ENCODE measurements around the gene PGPEP1.

The PGPEP1 gene

DNA sequence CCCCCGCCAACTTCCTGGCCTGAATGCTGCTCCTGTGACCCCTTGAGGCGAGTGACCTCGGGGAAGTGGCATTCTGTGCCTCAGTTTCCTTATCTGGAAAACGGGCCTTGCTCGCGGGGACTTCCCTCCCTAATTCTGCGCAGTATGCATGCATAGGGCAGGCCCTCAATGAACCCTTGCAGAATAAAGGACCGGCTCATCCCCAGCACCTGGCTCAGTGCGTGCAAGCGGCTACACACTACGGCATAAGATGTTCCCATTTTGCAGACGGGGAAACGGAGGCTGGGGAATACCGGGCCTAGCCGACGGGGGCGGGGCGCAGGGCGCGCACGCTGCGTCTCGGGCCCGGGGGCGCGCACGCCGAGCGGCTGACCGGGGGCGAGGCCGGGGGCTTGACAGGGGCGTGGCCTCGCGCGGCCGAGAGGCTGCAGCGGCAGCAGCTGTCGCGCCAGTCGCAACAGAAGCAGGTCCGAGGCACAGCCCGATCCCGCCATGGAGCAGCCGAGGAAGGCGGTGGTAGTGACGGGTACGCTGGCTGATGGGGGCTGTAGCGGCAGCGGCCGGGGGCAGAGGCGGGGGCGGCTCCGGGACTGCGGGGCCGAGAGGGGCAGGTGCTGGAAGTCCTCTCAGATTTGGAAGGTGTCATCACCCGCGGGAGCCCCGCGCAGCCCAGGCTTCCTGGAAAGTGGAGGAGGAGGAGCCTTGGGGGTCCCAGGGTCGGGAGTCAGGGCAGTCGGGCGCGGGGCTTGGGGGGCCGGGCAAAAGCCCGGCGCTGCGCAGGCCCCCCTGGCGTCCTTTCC is at the start of gene PGPEP1:
Gene PGPEP1 (plus strand): TSS at position 409 of the 800 bp plus-strand sequence. CDS start 84 bp downstream, at position 493.
- DNase-seq = peak; percentile 64

- DNase-seq = peak; percentile 44
These were observed 49.3 kb upstream of the PGPEP1 start for GRCh38 chr19:18291019-18291524.

DNA sequence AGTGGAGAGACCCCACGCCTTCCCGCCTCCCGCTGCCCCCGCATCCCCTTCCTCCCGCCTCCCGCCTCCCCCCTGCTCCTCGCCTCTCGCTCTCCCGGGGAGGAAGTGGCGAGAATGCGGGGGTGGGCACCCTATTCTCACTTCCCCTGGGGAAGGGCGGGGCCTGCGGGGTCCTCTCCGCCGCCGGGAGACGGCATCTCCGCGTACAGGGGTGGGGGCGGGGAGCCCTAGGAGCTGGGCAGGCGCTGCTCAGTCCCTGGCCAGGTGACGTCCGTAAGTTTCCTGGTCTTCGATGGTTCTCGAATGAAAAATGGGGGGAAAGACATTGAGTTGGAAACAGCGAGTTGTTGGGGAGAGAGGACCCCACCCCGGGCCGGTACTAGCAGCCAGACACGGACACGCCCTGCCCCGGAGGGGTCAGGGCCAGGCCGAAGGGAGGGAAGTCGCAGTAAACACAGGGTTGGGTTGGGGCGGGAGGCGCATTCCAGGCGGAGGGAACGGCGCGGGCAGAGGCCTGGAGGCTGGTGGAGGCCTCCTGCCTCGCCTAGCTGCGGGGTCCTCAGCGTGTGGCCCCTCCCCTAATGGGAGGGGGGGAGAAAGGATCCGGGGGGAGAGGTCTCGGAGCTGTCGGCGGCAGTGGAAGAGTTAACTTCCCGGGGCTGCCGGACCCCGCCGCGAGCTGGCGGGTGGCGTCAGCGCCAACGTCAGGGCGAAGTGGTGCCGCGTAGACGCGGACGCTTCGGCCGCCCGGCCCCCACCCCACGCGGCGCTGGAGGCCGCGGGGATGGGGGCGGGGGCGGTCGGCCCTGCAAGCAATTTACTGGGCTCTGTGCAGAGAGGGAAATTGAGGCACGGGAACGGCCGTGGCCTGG is 48.6 kb upstream of the PGPEP1 start:
- DNase-seq = peak; percentile 74

- no peak for DNase-seq
These were observed 48.0 kb upstream of the PGPEP1 start for GRCh38 chr19:18292462-18292809.

GRCh38 chr19:18292810-18293641 is 47.4 kb upstream of the PGPEP1 start:
- DNase-seq = peak; percentile 92

DNA sequence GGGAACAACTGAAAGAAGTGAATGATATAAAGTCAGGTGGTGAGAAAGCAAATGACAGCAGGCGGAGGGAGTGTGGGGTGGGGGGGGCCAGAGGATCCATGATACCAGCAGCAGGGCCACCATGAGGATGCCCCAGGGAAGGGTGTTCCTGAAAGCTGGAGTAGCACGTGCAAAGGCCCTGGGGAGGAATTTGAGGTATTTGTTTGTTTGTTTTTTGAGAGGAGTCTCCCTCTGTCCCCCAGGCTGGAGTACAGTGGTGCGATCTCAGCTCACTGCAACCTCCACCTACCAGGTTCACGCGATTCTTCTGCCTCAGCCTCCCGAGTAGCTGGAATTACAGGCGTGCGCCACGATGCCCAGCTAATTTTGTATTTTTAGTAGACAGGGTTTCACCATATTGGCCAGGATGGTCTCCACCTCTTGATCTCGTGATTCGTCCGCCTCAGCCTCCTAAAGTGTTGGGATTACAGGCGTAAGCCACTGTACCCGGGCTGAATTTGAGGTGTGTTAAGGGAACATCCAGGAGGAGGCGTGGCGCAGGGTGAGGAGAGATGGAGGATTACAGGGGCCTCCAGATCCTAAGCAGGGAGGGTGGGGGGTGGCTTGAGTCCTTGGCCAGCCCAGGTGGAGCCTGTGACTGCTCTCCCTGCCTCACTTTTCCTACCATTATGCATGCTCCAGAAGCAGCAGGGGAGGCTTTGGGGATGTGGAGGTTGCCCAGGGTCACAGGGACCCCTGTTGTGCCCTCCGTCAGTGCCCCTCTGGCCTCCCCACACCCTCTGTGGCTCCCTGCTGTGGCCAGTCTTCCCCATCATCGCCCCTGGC is 46.5 kb upstream of the PGPEP1 start:
- DNase-seq = no peak

DNA sequence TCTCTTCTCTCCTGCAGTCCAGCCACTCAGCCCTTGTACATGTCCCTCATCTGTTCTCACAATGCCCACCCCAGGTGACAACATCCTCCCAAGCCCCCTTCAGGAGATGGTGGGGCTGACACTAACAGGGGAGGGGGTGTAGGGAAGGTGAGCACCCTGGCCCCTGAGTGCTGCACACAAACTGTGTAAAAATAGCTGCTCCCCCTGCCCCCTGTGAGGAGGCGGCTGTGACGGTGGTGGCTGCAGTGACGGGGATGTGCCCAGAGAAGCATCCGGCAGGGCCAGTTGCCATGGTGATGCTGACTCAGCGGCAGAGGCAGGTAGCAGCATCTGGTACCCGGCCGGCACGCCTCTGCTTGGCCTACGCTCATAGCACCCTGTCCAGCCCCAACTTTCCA is 45.9 kb upstream of the PGPEP1 start:
- no peak for DNase-seq

GRCh38 chr19:18295034-18295451 is 45.4 kb upstream of the PGPEP1 start:
- no peak for DNase-seq

DNA sequence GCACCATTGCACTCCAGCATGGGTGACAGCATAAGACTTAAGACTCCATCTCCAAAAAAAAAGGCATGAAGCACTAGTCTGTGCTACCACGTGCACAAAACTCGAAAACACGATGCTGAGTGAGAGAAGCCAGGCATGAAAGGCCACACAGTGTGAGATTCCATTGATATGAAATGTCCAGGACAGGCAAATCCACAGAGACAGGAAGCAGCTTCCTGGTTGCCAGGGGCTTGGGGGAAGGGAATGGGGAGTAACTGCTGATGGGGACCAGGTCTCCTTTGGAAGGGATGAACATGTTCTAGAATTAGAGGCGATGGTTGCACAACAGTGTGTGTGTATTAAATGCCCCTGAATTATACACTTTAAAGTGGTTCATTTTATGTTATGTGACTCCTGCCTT is 43.1 kb upstream of the PGPEP1 start:
- DNase-seq = no peak

- no peak for DNase-seq
These were observed 41.8 kb upstream of the PGPEP1 start for GRCh38 chr19:18298601-18299000.

DNA sequence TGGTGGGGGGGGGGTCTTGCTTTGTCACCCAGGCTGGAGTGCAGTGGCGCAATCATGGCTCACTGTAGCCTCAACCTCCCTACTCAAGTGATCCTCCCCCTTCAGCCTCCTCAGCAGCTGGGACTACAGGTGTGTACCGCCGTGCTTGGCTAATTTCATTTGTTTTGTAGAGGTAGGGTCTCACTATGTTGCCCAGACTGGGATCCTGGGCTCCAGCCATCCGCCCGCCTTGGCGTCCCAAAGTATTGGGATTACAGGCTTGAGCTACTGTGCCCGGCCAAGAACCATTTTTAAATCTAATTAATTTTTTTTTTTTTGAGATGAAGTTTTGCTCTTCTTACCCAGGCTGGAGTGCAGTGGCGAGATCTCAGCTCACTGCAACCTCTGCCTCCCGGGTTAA is 40.7 kb upstream of the PGPEP1 start:
- DNase-seq = no peak

GRCh38 chr19:18300930-18301717 is 39.3 kb upstream of the PGPEP1 start:
- DNase-seq = peak; percentile 6

DNA sequence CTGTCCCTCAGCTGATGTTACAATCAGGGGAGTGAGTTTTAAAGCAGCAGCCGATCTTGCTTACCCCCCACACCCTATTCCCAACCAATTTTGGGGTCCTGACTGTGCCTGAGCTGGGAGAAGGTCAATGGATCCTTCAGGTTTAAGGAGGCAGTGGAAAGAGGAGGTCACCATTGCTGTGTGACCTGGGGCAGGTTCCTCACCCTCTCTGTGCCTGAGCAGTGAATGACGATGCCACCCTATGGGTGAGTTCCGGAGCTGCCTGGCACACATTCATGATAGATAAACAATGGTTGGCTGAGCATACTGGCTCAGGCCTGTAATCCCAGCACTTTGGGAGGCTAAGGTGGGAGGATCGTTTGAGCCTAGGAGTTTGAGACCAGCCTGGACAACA is 38.7 kb upstream of the PGPEP1 start:
- peak; percentile 9 for DNase-seq

DNA sequence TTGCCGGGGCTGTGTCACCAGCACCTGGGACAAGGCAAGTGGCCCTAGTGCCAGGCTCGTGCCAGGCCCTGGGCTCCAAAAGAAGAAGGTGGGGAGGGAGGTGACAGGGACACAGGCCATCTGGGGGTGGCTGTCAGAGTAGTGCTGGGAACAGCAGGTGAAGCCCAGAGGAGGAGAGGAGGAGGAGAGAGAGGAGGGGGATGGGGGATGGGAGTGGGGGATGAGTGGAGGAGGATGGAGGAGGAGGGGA is 36.3 kb upstream of the PGPEP1 start:
- no peak for DNase-seq

DNA sequence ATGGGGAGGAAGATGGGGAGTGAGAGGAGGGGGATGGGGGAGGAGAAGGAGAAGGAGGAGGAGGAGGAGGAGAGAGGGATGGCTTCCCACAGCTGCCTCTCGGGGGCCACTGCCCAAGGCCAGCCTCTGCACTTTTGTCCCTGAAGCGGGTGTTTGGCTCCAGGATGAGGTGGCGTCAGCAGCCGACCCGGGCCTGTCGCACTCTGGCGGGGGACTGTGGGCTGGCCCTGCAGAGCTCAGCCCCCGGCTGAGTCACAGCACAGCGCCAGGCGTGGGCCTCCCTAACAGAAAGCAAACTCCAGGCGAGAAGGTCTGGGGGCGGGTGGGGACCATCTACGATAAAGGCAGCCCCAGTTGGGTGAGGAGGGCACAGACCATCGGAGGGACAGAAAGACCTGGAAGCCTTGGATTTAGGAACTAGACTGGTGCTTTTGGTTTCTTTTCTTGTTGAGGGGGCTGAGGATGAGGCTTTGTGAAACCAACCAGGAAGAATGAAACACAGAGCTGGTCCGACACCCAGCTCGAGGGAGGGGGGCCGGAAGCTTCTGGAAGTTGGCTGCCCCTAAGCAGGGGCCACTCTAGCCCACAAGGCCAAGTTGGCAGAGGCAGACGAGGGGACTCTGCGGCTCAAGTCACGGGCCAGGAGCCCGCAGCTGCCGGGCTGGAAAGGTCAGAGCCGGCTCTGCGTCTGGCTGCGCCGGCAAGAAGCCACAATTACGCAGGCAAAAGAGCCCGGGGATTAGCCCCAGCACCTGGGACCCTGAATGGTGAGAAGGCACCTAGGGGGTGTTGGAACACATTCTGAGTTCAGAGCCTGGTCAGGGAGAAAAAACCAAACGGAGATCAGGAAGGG is 35.7 kb upstream of the PGPEP1 start:
- DNase-seq = peak; percentile 79

DNA sequence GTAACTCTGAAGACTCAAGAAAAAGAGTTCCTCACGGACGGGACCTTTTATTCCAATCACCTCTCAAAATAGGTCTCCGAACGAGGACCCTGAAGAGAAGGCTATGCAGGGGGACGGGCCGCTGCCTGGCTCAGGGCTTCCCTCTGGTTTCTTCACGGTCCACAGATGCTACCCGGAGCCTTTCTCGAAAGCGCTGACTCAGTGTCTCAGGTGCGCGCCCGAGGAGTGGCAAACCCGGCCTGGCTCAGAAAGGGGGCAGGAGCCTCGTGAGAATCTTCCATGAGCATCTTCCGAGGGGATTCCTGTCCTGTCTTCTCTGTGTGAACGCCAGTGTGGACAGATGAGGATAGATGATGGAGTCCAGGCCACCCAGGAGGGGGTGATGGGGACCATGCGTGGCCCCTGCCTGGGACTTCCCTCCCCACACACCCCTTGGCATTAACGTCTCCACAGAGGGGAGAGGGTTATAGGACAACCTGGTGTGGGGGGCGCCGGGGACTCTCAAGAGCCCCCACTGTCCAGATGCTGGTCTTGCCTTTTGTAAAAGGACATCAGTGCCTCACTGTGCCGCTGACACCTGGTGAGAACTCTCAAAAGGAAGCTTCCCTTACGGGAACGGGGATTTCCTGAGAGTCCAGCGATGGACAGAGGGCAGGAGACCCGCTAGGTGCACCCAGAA is 34.0 kb upstream of the PGPEP1 start:
- no peak for DNase-seq

GRCh38 chr19:18306888-18307260 is 33.5 kb upstream of the PGPEP1 start:
- no peak for DNase-seq

DNA sequence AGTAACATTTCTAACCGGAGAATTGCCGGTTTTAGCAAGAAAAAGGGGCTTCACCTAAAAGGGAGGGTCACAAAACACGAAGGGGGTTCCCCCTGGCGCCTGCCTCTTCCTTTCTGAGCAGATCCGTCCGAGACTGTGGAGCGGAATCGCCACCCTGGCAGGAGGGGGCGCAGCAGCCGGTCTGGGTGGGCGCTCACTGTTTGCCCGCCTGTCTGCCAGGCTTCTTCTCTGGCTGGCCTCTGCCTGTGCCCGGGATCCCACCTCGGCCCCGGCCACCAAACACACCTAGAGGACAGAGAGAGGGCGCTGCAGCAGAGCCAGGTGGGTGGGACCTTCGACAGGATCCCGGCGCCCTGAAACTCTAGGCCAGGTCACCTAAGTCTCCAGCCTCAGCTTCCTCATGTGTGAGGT is 33.1 kb upstream of the PGPEP1 start:
- DNase-seq = no peak

DNA sequence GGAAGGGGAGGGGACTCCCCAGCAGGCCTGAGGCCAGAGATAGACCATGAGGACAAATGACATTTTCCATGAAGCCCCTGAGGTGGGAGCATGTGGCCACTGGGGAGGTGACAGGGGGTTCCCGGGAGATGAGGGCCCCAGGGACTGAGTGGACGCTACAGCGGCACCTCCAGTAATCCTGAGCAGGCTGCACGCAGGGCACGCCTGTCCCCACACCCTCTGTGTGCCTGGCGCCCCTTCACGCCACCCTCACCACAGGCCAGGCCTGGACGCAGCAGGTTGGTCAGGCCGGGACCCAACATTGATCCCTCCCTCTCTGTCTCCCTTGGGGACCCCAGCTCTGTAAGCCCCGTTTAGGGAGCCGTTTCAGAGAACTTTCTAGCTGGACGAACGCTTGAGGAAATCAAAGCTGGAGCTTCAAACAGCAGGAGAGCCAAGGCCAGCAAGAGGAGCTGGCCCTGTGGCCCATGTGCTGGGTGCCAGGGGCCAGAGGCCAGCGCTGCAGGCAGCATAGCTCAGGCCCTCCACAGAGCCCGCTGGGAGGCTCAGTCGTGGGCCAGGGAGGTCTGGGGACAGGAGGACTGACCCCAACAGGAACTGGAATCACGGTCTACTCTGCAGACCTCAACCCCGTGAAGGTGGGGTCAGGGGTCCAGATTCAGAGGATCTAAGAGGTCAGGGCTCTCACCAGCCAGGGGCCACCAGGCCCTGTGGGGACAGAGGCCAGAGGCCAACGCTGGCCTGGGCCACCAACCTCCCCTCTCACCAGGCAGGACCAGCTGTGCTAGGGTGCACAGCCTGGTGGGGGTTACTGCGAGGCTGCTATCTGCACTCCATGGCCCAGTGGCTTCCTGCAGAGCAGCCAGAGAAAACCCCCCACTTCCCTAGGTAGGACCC is 32.1 kb upstream of the PGPEP1 start:
- no peak for DNase-seq

Data from hematopoietic multipotent progenitor cell treated with erythropoietin and hydrocortisone succinate and interleukin-3 and kit ligand, for 8 days (in vitro differentiated cells).